ENCODE results near the gene RAD51C. TPM values are rescaled to one million over a fixed set of nuclear protein-coding genes. Genes with fewer than 3 reads are reported as not detected.

Gene RAD51C
- total and polyA plus RNA-seq, 9 of the 15 experiments (the other 6 are each of a cell fraction or from before 2014, with no cell fraction given): 93.9 to 341 (median 135) TPM

GRCh38 chr17:58755577-58756245 is 63.3 kb downstream of the RAD51C start, which contains the start of gene PPM1E (continued):
- TF ChIP-seq ZBTB40 (IDR thresholded peaks at IDR 0.05) (no peak), ZBTB40 (CRISPR knock-in tag; IDR thresholded peaks at IDR 0.05) (no peak), ESRRA (IDR thresholded peaks at IDR 0.05; ENCODE audit: borderline replicate concordance, low read depth) (peak; percentile 21; the same call in 1 of the 2 replicates), STAT5B (CRISPR knock-in tag; IDR thresholded peaks at IDR 0.05) (no peak), ZFP1 (CRISPR knock-in tag; IDR thresholded peaks at IDR 0.05) (no peak), ZNF79 (CRISPR knock-in tag; IDR thresholded peaks at IDR 0.05; ENCODE audit: low read depth) (no peak), DNMT1 (IDR thresholded peaks at IDR 0.05) (no peak), ZNF146 (CRISPR knock-in tag; IDR thresholded peaks at IDR 0.05; ENCODE audit: unreplicated experiment) (no peak), SOX6 (IDR thresholded peaks at IDR 0.05) (no peak), SMARCB1 (IDR thresholded peaks at IDR 0.05; ENCODE audit: insufficient read length, low read depth) (no peak), KHSRP (IDR thresholded peaks at IDR 0.05) (no peak), ADNP (tag; IDR thresholded peaks at IDR 0.05) (no peak), CTBP1 (IDR thresholded peaks at IDR 0.05; ENCODE audit: borderline replicate concordance) (peak; percentile 63; the same call in 1 of the 2 replicates), PPARD (CRISPR knock-in tag; IDR thresholded peaks at IDR 0.05) (no peak), ZNF41 (CRISPR knock-in tag; conservative IDR thresholded peaks at IDR 0.05) (peak; percentile 57; the same call in 1 of the 2 replicates), HES1 (IDR thresholded peaks at IDR 0.05; ENCODE audit: low read depth) (no peak), JUN (IDR thresholded peaks at IDR 0.05; ENCODE audit: borderline replicate concordance, low read depth, low read length) (no peak), JUN (CRISPR knock-in tag; IDR thresholded peaks at IDR 0.05; ENCODE audit: borderline replicate concordance) (0 out of 2 replicates have a peak, but pooled peaks have one; percentile 57), ZBTB43 (CRISPR knock-in tag; IDR thresholded peaks at IDR 0.05) (peak; percentile 86)

Measured in K562 (cell line).